ENCODE measurements around the gene CBLIF. TPM values are rescaled to one million over a fixed set of nuclear protein-coding genes. Genes with fewer than 3 reads are reported as not detected.

Gene CBLIF
- total RNA-seq, 2 experiments from 2014 or later = not detected

- peaks cover 15% of the 10 kb centered on the region for H3K36me3 Mint-ChIP-seq (ENCODE audit: low read depth)
- peak within 1 kb of the TSS; percentile 92 for H3K4me3 Mint-ChIP-seq
- ChIA-PET CTCF (interaction anchor here (0.6 to 3.9 kb wide), 8 partner anchors 10 to 273 kb away, joined by 3 to 28 read pairs (median 4); partner anchors contain the start of gene STX3), POLR2A (interaction anchor here (1.0 to 2.7 kb wide), 5 partner anchors 9 to 270 kb away, joined by 3 to 14 read pairs (median 4); partner anchors contain the start of gene STX3)
- peak within 1 kb of the TSS; percentile 91 for H3K27ac Mint-ChIP-seq
- H3K9me3 Mint-ChIP-seq = no peaks in the 10 kb centered on the region
- ATAC-seq (peak; percentile 98), DNase-seq (peak; percentile 92)
- no peak for TF ChIP-seq CTCF (IDR thresholded peaks at IDR 0.05)
- H3K4me1 Mint-ChIP-seq (ENCODE audit: low read depth) = peaks cover 15% of the 10 kb centered on the region
- H3K27me3 Mint-ChIP-seq = no peaks in the 10 kb centered on the region
- intact Hi-C loops (cut with micrococcal nuclease) = no loop called here
These were observed 34.9 kb downstream of the CBLIF start, which contains the start of gene MRPL16 for GRCh38 chr11:59810189-59810910. Gene MRPL16, minus strand, starts transcription at chr11:59810778. Its CDS starts 120 bp downstream, at chr11:59810658.

DNA sequence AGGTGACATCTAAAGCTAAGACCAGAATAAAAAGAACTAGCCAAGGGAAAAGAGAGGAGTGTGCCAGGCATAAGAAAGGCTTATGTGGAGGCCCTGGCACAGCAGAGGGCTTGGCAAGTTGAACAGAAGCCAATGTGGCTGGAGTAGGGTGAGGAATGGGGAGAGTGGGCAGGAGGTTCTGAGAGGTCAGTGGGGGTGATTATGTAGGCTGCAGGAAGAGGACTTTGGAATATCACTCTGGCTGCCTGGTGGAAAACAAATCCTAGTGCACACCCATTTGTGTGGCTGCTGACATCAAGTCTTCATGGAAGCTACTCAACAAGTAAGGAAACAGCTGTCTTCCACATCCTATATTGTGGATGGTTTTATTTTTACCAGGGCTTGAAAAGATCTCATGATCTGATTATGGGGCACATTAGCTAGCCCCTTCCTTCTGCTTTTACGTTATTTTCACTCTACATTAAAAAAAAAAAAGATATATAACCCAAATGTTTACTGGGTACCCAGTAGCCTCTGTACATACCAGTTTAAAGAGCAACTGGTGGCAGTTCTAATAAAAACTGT, 38.2 kb downstream of the CBLIF start:
- no peak for TF ChIP-seq CTCF (IDR thresholded peaks at IDR 0.05)
- Mint-ChIP-seq H3K27ac (peak overlapping the region; percentile 57), H3K4me3 (no peak overlapping the region), H3K4me1 (ENCODE audit: low read depth) (peaks cover 10% of the 10 kb centered on the region), H3K36me3 (ENCODE audit: low read depth) (peaks cover 21% of the 10 kb centered on the region), H3K27me3 (no peaks in the 10 kb centered on the region), H3K9me3 (no peaks in the 10 kb centered on the region)
- intact Hi-C loops (cut with micrococcal nuclease) = loop anchor here (10.0 kb wide), 2 partner anchors 132 to 262 kb away; no protein-coding TSS in a partner anchor
- no peak for DNase-seq
- POLR2A ChIA-PET = no interaction called here
- CTCF ChIA-PET = interaction anchor here (1.2 to 3.9 kb wide), 3 partner anchors 52 to 72 kb away, joined by 3 to 28 read pairs (median 20); partner anchors contain the start of gene STX3
- ATAC-seq = no peak

GRCh38 chr11:59804061-59804460, 41.2 kb downstream of the CBLIF start:
- H3K27ac Mint-ChIP-seq = no peak overlapping the region
- intact Hi-C loops (cut with micrococcal nuclease) = loop anchor here (10.0 kb wide), 2 partner anchors 129 to 259 kb away; no protein-coding TSS in a partner anchor

GRCh38 chr11:59802639-59803176, 42.6 kb downstream of the CBLIF start:
- intact Hi-C loops (cut with micrococcal nuclease) = loop anchor here (1.0 to 10.0 kb wide), 3 partner anchors 48 to 258 kb away; no protein-coding TSS in a partner anchor
- Mint-ChIP-seq H3K27ac (no peak overlapping the region), H3K36me3 (ENCODE audit: low read depth) (peaks cover 17% of the 10 kb centered on the region), H3K4me1 (ENCODE audit: low read depth) (no peaks in the 10 kb centered on the region), H3K9me3 (no peaks in the 10 kb centered on the region), H3K4me3 (no peak overlapping the region), H3K27me3 (no peaks in the 10 kb centered on the region)
- ATAC-seq = peak; percentile 69
- TF ChIP-seq CTCF (IDR thresholded peaks at IDR 0.05) = peak; percentile 73
- ChIA-PET CTCF (interaction anchor here (0.9 to 5.2 kb wide), 5 partner anchors 20 to 265 kb away, joined by 3 to 92 read pairs (median 7); partner anchors contain the start of gene STX3), POLR2A (interaction anchor here (1.0 kb wide), 1 partner anchor 25 kb away, joined by 4 read pairs; no protein-coding TSS in a partner anchor)
- DNase-seq = peak; percentile 54

More at GRCh38 chr11:59804061-59804460, 41.2 kb downstream of the CBLIF start:
- Mint-ChIP-seq H3K9me3 (no peaks in the 10 kb centered on the region), H3K27me3 (no peaks in the 10 kb centered on the region), H3K36me3 (ENCODE audit: low read depth) (peaks cover 17% of the 10 kb centered on the region), H3K4me3 (no peak overlapping the region), H3K4me1 (ENCODE audit: low read depth) (peaks cover 3% of the 10 kb centered on the region)
- ATAC-seq (no peak), DNase-seq (no peak)
- POLR2A ChIA-PET = interaction anchor here (0.7 kb wide), 1 partner anchor 48 kb away, joined by 3 read pairs; the partner anchor contains the start of gene STX3
- CTCF ChIA-PET = interaction anchor here (5.2 kb wide), 1 partner anchor 49 kb away, joined by 92 read pairs; the partner anchor contains the start of gene STX3
- no peak for TF ChIP-seq CTCF (IDR thresholded peaks at IDR 0.05)

All from activated CD8-positive, alpha-beta T cell treated with anti-CD3 and anti-CD28 coated beads for 36 hours (primary cell).